CD4-positive, alpha-beta T cell (primary cell): ENCODE data around the gene RBX1. TPM values are rescaled to one million over a fixed set of nuclear protein-coding genes. Genes with fewer than 3 reads are reported as not detected.
"Not testable (repeated sequence)": the region's sequence is repeated elsewhere in the genome, so short reads cannot be mapped to it uniquely, and the experiment has no call there.

Experiments
- ATAC-seq: fragments of 200-7000 bp; cut with Tn5 transposase; one replicate; pipeline ENCODE4 v1.10.0; 2022; ENCODE audit warnings: mild to moderate bottlenecking; ENCODE audit not compliant: poor library complexity
- CTCF ChIA-PET: fragments of 350-600 bp; sonication (Branson Sonifier 250); formaldehyde crosslinking; loops from one replicate; lab custom pipeline; 2021; ENCODE audit warnings: antibody characterized with exemption, inconsistent platforms; lab: Charles Lee
- POLR2A ChIA-PET: fragments of 350-600 bp; sonication (Branson Sonifier 250); formaldehyde crosslinking; loops from one replicate; lab custom pipeline; 2021; ENCODE audit warnings: antibody characterized with exemption, inconsistent platforms; lab: Charles Lee
- DNase-seq, 14 experiments: peaks; one replicate each; pipeline ENCODE4 v3.0.0-alpha.2; 2013 to 2020; ENCODE audit warnings: mixed read lengths in 2 of 14
- H3K27ac ChIP-seq, 2 donors: one replicate each; pipeline versions ENCODE4 v1.5.1 to v1.7.0; 2013; ENCODE audit warnings: low read length in 2 of 2, low read depth in 1 of 2, mild to moderate bottlenecking in 1 of 2
- H3K27me3 ChIP-seq, 2 experiments: 1 replicate in 1 of 2; 2 replicates in 1 of 2; pipeline versions ENCODE4 v1.6.1 to v1.7.0; 2013; ENCODE audit warnings: low read length in 2 of 2, control low read depth in 1 of 2, mild to moderate bottlenecking in 1 of 2, moderate library complexity in 1 of 2; ENCODE audit not compliant: insufficient read depth in 2 of 2, control insufficient read depth in 1 of 2
- H3K36me3 ChIP-seq: one replicate; pipeline ENCODE4 v1.6.1; 2013; ENCODE audit warnings: low read length, control low read depth; ENCODE audit not compliant: insufficient read depth
- H3K4me1 ChIP-seq: one replicate; pipeline ENCODE4 v1.6.1; 2013; ENCODE audit warnings: low read length, control low read depth; ENCODE audit not compliant: insufficient read depth
- H3K4me3 ChIP-seq: one replicate; pipeline ENCODE4 v1.5.1; 2013; ENCODE audit warnings: mild to moderate bottlenecking, low read length, moderate library complexity
- H3K9me3 ChIP-seq, 2 experiments: 1 replicate in 1 of 2; 2 replicates in 1 of 2; pipeline versions ENCODE4 v1.6.1 to v1.7.0; 2013; ENCODE audit warnings: low read length in 2 of 2, mild to moderate bottlenecking in 2 of 2, control low read depth in 1 of 2, moderate library complexity in 1 of 2; ENCODE audit not compliant: control insufficient read depth in 1 of 2, insufficient read depth in 1 of 2
- H3K27ac Mint-ChIP-seq: one replicate; pipeline ENCODE4 v1.8.0; 2020; ENCODE audit warnings: mixed read lengths
- H3K27me3 Mint-ChIP-seq: one replicate; pipeline ENCODE4 v1.8.0; 2021; ENCODE audit warnings: mixed read lengths
- H3K36me3 Mint-ChIP-seq: one replicate; pipeline ENCODE4 v1.8.0; 2021; ENCODE audit warnings: low read depth, mixed read lengths
- H3K4me1 Mint-ChIP-seq: one replicate; pipeline ENCODE4 v1.8.0; 2021; ENCODE audit warnings: low read depth, mixed read lengths
- H3K4me3 Mint-ChIP-seq: one replicate; pipeline ENCODE4 v1.8.0; 2020; ENCODE audit warnings: mild to moderate bottlenecking, mixed read lengths
- H3K9me3 Mint-ChIP-seq: one replicate; pipeline ENCODE4 v1.8.0; 2020; ENCODE audit warnings: mixed read lengths
- intact Hi-C, 2 experiments: fragments of 100-400 bp; cut with DNase I in 1 of 2; cut with micrococcal nuclease in 1 of 2; formaldehyde crosslinking; loops; one replicate each; pipeline versions ENCODE4 v1.15.1 to v1.9.0; 2023 to 2025; cut with DNase I, micrococcal nuclease
- total RNA-seq, 174 experiments: library from RNA in 2 of 174; stranded (reverse) in 2 of 174; gene quantifications; one replicate each; pipeline ENCODE4 v1.2.3 and lab custom pipeline; 2021 to 2026
- TF ChIP-seq, protein P1 (sequence below): fragments of 200-600 bp; IDR thresholded peaks from one replicate; pipeline ENCODE4 v1.8.0; 2022; ENCODE audit warnings: antibody characterized with exemption, mild to moderate bottlenecking

Gene RBX1
- total RNA-seq, 2 experiments from 2014 or later: 19.8 to 21.6 TPM

DNA sequence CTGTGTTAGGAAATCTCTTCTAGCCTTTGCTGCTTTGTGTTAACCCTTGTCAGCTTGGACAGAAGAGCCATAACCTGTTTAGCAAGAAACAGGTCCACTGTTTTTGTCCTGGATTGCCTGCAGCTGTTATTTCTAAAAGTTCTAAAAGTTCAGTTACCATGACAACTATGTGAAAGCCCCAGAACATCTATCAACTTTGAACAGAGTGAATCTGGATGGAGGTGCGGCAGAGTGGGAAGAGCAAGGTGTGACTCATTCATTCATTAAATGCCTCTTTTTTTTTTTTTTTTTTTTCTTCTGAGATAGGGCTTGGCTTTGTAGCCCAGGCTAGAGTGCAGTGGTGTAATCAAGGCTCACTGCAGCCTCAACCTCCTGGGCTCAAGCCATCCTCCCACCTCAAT, 50.5 kb downstream of the RBX1 start:
- H3K36me3 Mint-ChIP-seq: no peaks in the 10 kb centered on the region
- Histone ChIP-seq H3K9me3 (no peaks in the 10 kb centered on the region), H3K4me1 (no peaks in the 10 kb centered on the region), H3K27ac (no peak overlapping the region), H3K27me3 (no peaks in the 10 kb centered on the region), H3K4me3 (no peak overlapping the region), H3K36me3 (no peaks in the 10 kb centered on the region)
- intact Hi-C loops: no loop called here
- no peaks in the 10 kb centered on the region for H3K27me3 Mint-ChIP-seq
- ChIA-PET POLR2A (interaction anchor here (1.4 kb wide), 1 partner anchor 13 kb away, joined by 3 read pairs; no protein-coding TSS in a partner anchor), CTCF (no interaction called here)
- DNase-seq: no peak
- TF ChIP-seq, protein P1, sequence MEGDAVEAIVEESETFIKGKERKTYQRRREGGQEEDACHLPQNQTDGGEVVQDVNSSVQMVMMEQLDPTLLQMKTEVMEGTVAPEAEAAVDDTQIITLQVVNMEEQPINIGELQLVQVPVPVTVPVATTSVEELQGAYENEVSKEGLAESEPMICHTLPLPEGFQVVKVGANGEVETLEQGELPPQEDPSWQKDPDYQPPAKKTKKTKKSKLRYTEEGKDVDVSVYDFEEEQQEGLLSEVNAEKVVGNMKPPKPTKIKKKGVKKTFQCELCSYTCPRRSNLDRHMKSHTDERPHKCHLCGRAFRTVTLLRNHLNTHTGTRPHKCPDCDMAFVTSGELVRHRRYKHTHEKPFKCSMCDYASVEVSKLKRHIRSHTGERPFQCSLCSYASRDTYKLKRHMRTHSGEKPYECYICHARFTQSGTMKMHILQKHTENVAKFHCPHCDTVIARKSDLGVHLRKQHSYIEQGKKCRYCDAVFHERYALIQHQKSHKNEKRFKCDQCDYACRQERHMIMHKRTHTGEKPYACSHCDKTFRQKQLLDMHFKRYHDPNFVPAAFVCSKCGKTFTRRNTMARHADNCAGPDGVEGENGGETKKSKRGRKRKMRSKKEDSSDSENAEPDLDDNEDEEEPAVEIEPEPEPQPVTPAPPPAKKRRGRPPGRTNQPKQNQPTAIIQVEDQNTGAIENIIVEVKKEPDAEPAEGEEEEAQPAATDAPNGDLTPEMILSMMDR: no peak
- ATAC-seq: peak; percentile 17
- no peaks in the 10 kb centered on the region for H3K9me3 Mint-ChIP-seq
- no peaks in the 10 kb centered on the region for H3K4me1 Mint-ChIP-seq
- H3K4me3 Mint-ChIP-seq: no peak overlapping the region
- no peak overlapping the region for H3K27ac Mint-ChIP-seq

DNA sequence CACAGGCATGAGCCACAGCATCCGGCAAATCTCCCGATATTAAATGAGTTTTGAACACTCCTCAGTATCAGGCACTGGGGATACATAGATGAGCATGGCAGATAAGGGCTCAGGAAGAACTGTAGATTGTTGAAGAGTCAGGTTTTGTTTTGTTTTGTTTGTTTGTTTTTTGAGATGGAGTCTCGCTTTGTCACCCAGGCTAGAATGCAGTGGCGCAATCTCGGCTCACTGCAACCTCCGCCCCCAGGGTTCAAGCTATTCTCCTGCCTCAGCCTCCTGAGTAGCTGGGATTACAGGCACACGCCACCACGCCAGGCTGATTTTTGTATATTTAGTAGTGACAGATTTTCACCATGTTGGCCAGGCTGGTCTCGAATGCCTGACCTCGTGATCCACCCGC, 51.2 kb downstream of the RBX1 start:
- H3K4me1 ChIP-seq, DNase-seq, intact Hi-C loops, H3K36me3 Mint-ChIP-seq, H3K9me3 Mint-ChIP-seq, H3K4me3 ChIP-seq, POLR2A ChIA-PET, CTCF ChIA-PET, H3K36me3 ChIP-seq, H3K27me3 Mint-ChIP-seq, H3K27me3 ChIP-seq, H3K4me1 Mint-ChIP-seq, H3K27ac ChIP-seq, ATAC-seq, H3K4me3 Mint-ChIP-seq, H3K9me3 ChIP-seq, H3K27ac Mint-ChIP-seq: not testable (repeated sequence)

DNA sequence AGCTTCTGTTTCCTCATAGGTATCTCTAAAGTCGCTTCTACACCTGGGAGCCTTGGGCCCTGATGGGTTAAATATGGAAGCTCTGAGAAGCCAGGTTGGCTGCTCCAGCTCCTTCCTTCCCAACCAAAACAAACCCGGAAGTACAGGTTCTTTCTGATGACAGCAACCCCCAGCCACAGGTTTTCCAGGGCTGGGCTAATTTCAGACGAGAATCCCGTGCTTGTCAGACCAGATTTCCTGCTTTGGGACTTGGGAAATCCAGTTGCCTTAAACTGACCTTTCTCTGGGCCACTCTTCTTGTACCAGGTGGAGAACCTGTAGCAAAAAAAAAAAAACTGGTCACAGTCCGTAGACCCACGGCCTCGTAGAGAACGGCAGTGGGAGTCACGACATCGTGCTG, 51.9 kb downstream of the RBX1 start:
- Histone ChIP-seq H3K4me1 (no peaks in the 10 kb centered on the region), H3K9me3 (no peaks in the 10 kb centered on the region), H3K27me3 (no peaks in the 10 kb centered on the region), H3K36me3 (no peaks in the 10 kb centered on the region), H3K27ac (no peak overlapping the region), H3K4me3 (no peak overlapping the region)
- POLR2A ChIA-PET: no interaction called here
- TF ChIP-seq, protein P1: no peak
- DNase-seq (no peak), ATAC-seq (no peak)
- no peaks in the 10 kb centered on the region for H3K9me3 Mint-ChIP-seq
- H3K36me3 Mint-ChIP-seq: no peaks in the 10 kb centered on the region
- CTCF ChIA-PET: interaction anchor here (0.6 kb wide), 1 partner anchor 26 kb away, joined by 4 read pairs; no protein-coding TSS in a partner anchor
- no peak overlapping the region for H3K4me3 Mint-ChIP-seq
- H3K27me3 Mint-ChIP-seq: no peaks in the 10 kb centered on the region
- intact Hi-C loops: no loop called here
- H3K27ac Mint-ChIP-seq: no peak overlapping the region
- no peaks in the 10 kb centered on the region for H3K4me1 Mint-ChIP-seq

DNA sequence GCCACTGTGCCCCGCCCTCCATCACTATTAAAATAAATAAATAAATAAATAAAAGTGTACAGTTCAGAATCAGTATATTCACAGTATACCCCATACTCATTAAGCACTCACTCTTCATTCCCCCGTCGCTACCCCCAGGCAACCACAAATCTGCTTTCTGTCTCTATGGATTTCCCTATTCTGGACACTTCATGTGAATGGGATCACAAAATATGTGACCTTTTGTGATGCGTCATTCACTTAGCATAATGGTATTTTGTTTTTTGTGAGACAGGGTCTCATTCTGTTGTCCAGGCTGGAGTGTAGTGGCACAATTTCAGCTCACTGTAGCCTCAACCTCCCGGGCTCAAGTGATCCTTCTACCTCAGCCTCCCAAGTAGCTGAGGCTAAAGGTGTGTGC, 52.8 kb downstream of the RBX1 start:
- H3K9me3 Mint-ChIP-seq: no peaks in the 10 kb centered on the region
- Histone ChIP-seq H3K4me3 (no peak overlapping the region), H3K27ac (no peak overlapping the region), H3K27me3 (no peaks in the 10 kb centered on the region), H3K9me3 (no peaks in the 10 kb centered on the region), H3K4me1 (no peaks in the 10 kb centered on the region), H3K36me3 (no peaks in the 10 kb centered on the region)
- no peak overlapping the region for H3K4me3 Mint-ChIP-seq
- H3K27ac Mint-ChIP-seq: no peak overlapping the region
- TF ChIP-seq, protein P1: no peak
- intact Hi-C loops: no loop called here
- no peaks in the 10 kb centered on the region for H3K27me3 Mint-ChIP-seq
- ATAC-seq (no peak), DNase-seq (no peak)
- H3K4me1 Mint-ChIP-seq: no peaks in the 10 kb centered on the region
- POLR2A ChIA-PET: no interaction called here
- CTCF ChIA-PET: no interaction called here
- no peaks in the 10 kb centered on the region for H3K36me3 Mint-ChIP-seq
